HG03039 (cell line): Measurements from ENCODE around the gene NOD2.
A peak's percentile ranks its signal among the peaks of the same experiment; 100 is the strongest.

Experiments used
- ATAC-seq: cut with Tn5 transposase; IDR thresholded peaks from one replicate; pipeline ENCODE4 v1.9.1; 2021; ENCODE audit warnings: mild to moderate bottlenecking, moderate library complexity; ENCODE audit not compliant: unreplicated experiment

NOD2 gene

DNA sequence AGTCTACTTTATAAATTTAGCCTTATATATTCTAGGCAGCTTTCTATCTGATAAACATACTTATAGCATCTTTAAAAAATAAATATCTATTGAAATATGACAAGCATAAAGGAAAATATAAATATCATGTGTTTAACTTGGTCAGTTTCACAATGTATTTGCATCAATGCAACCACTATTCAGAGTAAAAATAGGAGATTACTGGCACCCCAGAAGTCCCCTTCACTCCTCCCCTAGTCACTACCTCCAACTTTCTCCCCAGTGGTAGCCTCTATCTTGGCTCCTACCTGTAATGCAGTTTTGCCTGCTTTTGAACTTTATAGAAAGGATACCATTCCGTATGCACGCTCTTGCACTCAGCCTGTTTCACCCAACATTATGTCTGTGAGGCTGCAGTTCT lies 3.2 kb upstream of the NOD2 start:
- ATAC-seq, result no peak

DNA sequence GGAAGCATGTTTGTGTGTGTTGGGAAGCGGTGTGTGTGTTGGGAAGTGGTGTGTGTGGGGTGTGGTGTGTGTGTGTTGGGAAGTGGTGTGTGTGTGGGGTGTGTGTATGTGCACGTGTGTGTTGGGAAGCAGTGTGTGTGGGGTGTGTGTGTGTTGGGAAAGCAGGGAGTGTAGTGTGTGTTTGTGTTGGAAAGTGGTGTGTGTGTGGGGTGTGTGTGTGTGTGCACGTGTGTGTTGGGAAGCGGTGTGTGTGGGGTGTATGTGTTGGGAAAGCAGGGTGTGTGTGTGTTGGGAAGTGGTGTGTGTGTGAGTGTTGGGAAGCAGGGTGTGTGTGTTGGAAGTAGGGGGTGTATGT lies 785 bp upstream of the NOD2 start:
- no peak for ATAC-seq

DNA sequence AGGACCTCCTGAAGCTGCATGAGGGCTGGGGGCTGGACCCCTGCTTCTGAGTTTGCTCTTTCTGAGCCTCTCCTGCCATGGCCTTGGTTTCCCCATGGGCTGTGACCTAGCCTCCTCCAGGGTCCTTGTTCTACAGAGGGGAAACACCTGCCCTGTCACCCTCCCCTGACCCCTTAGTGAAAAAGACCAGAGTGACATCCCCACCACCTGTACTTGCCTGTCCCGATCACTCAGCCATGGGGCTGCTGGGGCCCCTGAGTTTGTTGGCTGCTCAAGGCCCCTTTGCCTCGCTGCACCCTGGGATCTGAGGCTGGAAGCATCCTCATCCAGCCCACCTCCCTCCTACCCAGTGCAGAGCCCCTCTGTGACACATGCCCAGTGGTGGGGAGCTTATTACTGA lies 800 bp downstream of the NOD2 start:
- ATAC-seq, result no peak

DNA sequence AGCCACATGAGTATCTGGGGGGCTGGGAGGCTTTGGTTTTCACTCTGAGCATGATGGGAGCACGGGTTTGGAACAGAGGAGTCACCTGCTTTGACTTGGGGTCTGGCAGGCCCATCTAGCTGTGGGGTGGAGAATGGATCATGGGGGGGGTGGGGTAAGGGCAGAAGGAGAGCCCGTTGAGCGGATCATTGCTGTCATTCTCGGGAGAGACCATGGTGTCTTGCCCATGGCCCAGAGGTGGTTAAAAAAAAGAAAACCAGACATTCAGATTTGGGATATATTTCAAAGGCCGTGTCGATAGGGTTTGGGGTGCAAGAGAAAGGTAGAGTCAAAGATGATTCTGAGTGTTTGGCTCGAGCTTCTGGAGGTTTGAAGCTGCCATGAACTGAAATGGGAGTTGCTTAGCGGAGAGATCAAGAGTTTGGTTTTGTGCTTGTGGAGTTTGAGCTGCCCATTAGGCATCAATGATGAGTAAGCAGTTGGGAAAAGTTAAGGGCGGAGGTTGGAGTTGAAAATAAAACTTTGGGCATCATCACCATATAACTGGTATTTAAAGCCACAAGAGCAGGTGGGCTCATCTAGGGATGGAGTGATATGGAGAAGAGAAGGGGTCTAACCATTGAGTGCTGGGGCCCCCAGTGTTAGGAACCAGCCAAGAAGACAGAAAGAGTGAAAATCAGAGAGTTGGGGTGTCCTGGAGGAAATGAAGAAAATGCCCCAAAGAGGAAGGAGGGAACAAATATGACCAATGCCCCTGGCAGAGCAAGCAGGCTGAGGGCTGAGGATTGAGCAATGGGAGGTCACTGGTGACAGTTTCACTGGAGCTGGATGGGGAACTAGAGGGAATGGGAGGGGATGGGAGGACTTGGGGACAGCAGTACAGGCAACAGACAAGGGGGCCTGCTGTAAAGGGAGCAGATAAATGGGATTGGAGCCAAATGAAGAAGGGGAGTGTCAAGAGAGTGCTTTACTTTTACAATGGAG lies 1.9 kb downstream of the NOD2 start:
- no peak for ATAC-seq

DNA sequence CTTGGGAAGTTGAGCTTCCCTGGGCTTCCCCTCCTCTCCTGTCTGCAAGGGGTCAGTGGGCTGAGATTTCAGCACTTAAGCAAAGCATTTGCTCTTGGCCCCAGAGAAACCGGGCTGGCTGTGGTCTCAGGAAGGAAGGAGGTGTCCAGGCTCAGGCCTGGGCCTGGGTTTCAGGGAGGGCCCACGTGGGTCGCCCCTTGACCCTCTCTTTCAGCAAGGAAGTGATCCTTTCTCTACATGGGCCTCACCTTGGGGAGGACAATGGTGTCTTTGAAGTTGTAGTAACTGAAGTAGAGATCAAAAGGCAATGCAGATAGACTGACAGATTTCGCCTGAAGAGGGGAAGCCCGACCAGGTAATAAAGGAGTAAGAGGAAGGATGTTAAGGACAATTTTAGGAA lies 2.7 kb downstream of the NOD2 start:
- ATAC-seq, result no peak

DNA sequence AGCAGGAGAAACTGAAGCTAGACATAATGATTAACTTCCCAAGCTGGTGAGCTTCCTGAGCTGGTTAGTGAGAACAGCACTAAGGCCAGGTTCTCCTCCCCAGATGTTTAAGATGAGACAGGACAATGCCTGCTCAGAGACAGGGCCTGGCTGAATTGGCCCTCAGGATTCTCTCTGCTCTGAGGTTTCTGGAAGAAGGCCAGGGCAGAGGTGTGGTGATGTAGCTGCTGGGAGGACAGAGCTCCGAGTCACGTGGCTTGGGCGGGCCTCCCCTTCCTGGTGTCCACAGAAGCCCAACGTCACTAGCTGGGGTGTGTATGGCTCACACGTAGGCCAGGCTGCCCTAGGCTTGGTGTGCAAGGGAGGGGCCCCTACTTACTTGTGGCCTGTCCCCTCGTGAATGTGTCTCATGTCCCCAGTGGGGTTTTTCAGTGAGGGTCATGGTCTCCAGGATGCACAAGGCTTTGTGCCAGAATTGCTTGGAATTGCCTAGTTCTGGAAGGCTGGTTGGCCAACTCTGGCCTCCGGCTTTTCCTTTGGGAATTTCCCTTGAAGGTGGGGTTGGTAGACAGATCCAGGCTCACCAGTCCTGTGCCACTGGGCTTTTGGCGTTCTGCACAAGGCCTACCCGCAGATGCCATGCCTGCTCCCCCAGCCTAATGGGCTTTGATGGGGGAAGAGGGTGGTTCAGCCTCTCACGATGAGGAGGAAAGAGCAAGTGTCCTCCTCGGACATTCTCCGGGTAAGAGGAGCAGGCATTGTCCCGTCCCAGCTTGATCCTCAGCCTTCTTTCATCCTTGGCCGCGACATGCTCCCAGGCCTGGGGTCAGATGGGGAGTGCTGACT lies 3.4 kb downstream of the NOD2 start:
- no peak for ATAC-seq

DNA sequence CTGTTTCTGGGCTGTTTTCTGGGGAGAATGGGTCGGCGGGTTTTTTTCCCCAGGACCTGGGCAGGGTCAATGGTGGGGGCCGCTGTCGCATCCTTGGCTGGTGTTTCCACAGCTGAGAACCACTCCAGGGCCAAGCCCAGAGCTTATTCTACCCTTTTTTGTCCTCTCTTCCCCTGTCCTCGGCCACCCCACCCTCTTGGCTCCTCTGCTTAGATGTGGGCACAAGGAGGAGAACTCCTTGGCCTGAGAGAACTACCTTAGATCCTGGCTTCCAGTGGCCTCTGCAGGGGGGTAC lies 4.0 kb downstream of the NOD2 start:
- no peak for ATAC-seq

DNA sequence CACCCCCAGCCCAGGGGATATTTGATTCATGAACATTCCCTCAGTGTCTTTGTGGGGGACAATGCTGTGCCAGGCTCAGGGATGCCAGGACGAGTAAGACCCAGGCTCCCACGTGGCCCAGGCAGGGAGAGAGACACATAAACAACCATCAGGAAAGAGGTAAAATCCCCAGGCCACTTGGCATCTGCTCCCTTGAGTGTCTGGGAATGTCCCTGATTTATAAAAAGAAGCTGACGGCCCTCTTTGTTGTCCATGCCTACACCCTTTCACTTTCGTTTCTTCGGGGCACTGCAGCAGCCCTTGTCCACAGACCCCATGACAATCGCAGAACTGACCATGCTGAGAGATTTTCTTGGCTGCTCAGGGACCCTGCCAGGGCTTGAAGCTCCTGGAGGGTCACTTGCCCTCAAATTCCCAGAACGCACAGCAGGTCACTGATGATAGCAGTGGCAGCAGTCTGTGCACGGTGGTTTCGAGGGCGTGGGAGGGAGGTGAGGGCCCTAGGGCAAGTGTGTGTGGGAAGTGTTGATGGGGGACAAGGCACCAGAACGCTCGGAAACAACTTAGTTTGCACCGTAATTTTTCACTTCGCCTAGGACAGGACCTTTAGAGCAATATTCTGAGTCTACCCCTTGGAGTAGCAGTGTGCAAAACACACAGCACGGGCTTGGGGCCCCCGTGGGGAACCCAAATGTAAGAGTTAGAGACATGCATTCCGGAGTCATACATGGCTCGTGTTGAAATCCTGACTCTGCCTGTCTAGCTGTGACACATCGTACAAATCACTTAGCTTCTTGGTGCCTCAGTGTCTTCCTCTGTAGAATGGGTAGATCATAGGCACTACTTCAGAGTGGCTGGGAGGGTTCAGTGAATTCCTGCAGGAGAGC lies 4.7 kb downstream of the NOD2 start:
- peak; percentile 48 for ATAC-seq

DNA sequence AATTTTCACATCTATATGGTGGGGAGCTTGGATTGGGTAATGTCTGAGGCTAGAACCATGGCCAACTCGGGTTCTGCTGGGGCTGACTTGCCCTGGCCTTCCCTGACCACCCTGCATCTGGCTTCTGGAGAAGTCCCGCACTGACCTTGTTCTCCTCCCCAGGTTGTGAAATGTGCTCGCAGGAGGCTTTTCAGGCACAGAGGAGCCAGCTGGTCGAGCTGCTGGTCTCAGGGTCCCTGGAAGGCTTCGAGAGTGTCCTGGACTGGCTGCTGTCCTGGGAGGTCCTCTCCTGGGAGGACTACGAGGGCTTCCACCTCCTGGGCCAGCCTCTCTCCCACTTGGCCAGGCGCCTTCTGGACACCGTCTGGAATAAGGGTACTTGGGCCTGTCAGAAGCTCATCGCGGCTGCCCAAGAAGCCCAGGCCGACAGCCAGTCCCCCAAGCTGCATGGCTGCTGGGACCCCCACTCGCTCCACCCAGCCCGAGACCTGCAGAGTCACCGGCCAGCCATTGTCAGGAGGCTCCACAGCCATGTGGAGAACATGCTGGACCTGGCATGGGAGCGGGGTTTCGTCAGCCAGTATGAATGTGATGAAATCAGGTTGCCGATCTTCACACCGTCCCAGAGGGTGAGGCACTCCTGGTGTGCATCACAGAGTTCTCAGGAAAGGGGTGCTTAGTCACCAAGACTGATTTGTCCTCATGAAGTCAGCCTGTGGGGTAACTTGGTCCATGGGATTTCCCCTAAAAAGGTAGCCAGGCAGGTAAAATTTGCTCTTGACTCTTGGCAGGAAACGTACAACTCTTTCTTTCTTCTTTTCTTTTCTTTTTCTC lies 6.1 kb downstream of the NOD2 start:
- no peak for ATAC-seq

DNA sequence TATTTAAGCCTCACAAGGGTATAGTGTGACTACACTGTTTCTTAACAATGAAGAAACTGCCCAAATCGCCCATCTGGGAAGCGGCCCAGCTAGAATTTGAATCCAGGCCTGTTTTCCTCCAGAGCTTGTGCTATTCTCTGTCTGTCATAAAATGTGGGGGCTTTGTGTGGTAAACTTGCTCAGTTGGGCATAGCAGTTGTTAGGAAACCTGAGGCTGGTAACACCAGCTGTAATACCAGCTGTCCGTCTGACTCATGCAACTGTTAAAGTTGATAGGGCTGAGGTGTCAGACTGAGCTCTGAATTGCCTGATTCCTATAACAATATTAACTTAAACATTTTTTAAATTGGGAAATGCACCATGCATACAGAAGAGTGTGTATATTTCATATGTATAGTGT lies 9.3 kb downstream of the NOD2 start:
- ATAC-seq, result no peak

DNA sequence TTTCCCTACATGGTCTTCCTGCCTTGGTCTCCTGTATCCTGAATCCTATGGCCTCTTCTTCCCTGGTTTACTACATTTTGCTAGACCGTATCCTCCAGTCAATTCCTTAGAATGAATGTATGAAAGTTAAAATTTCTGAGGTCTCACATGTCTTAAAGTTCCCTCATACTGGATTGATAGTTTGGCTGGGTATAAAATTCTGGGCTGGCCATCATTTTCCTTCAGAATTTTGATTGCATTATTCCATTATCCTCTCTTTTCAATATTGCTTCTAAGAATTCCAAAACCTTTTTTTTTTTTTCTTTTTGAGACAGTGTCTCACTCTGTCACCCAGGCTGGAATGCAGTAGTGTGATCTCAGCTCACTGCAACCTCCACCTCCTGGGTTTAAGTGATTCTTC lies 10.8 kb downstream of the NOD2 start:
- no peak for ATAC-seq

DNA sequence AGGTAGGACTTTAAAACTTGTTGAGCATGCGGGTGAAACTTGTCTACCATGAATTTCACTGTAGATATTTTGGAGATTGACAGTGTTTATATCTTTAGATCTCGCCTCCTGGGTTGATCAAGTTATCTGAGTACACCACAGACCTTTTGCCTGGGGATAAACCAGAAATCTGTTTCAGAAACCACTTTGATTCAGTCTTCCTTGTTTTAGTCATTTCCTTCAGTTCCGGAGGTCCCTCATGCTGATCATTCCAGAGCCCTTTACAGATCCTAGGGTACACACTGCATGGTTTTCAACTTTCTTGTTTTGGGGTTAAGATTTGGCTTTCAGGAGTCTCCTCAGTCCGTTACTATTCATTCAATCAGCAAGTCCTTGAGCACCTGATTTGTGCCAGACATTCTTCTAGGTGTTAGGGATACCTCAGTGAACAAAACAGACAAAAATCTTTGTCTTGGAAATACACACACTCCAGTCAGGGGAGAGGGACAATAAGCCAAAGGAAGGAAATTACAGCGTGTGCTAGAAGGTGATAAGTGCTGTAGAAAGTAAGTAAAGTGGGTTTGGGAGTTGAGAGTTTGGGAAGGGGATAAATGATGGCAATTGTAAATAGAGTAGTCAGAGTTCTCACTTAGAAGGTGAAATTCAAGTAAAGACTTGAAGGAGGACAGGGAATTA lies 12.2 kb downstream of the NOD2 start:
- no peak for ATAC-seq

DNA sequence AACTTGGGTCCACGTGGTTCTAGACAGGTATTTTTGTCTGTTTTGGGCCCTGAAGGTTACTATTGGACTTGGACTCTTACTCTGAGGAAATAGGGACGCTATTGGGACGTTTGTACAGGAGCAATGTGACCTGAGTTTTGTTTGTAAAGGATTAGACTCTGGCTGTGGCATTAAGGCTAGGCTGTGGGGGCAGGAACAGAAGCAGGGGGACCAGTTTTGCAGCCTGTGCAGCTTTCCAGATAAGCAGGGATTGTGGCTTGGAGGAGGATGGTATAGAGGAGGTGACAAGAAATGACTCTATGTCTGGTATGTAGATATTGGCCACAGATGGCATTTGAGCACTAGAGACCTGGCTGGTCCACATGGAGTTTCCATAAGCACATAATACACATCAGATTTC lies 12.8 kb downstream of the NOD2 start:
- no peak for ATAC-seq

DNA sequence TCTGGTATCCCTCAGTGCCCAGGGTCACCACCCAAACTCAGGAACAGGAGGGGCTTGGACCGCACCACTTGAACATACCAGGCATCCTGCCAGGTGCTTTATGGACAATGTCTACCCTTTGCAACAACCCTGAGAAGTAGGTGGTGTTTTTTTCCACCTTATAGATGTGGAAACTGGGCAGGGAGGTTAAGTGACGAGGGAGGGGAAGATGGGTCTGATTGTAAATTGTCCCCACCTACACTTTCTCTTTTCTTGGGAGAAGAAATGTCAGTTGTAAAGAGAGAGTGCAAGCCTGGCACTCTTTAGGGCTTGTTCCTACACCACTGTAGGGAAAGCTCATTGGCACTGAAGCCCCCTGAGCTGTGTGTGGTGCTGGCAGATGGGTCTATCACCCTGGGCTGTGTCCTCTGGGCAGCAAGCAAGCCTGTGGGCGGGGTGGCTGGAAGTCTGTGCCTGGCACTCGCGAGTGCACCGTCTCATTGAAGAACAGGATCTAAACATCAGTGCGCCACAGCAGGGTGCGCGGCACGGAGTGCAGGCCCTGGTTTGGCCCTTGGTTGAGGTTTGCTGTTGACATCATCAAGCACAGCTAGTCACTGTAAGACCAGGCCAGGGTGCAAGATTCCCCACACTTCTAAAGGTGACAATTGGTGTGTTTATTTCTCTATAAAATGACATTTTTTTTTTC lies 15.1 kb downstream of the NOD2 start:
- ATAC-seq, result no peak

DNA sequence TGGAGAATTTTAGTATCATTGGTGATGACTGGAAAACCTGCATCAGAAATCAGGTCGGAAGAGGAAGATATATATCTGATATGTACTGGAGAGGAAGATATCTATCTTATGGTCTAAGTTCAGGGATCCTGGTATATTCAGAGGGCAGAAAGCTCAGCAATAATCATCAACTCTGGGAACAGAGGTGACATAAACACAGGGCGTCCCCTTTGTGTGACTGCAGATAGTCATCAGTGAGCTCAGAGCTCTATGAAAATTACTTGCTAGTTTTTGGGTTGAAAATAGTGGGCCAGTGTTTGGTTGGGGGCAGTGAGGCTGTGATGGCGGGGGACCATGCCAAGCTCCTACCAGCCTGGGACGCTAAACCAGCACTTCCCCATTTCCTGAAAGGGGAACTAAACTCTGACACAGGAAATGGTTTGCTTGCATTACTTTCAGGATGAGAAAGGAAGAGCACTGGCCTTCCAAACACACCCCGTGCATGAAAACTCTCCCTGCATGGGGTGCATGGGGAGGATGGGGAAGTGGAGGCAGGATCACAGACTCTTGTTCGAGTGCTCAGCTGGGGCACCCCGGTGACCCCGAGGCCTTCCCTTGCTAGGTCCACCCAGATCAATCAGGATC lies 15.8 kb downstream of the NOD2 start:
- no peak for ATAC-seq

DNA sequence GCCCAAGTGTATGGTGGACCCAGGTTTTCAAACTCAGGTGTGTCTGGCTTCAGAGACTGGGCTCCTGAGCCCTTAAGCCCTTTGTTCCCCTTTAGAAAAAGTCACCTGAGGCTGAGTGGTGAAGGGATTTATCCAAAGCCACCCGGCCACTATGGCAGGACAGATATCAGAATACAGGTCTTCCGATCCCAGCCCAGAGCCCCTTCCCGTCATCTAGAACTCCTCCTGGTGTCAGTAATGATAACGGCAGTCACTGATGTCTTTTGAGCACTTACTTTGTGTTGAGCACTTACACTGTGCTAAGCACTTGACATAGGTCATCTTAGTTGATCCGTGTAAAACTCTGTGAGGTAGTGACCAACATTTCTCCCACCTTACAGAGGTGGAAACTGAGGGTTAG lies 16.6 kb downstream of the NOD2 start:
- no peak for ATAC-seq

DNA sequence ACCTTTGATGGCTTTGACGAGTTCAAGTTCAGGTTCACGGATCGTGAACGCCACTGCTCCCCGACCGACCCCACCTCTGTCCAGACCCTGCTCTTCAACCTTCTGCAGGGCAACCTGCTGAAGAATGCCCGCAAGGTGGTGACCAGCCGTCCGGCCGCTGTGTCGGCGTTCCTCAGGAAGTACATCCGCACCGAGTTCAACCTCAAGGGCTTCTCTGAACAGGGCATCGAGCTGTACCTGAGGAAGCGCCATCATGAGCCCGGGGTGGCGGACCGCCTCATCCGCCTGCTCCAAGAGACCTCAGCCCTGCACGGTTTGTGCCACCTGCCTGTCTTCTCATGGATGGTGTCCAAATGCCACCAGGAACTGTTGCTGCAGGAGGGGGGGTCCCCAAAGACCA lies 17.6 kb downstream of the NOD2 start:
- no peak for ATAC-seq

DNA sequence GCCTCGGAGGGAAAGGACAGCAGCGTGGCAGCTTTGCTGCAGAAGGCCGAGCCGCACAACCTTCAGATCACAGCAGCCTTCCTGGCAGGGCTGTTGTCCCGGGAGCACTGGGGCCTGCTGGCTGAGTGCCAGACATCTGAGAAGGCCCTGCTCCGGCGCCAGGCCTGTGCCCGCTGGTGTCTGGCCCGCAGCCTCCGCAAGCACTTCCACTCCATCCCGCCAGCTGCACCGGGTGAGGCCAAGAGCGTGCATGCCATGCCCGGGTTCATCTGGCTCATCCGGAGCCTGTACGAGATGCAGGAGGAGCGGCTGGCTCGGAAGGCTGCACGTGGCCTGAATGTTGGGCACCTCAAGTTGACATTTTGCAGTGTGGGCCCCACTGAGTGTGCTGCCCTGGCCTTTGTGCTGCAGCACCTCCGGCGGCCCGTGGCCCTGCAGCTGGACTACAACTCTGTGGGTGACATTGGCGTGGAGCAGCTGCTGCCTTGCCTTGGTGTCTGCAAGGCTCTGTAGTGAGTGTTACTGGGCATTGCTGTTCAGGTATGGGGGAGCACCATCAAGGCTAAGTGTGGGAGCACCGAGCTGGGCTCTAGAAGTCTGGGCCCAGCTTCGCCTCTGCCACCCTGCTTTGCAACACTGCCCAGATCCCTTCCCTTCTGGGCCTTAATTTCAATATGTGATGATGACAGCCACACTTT lies 18.6 kb downstream of the NOD2 start:
- ATAC-seq, result no peak
